ENCODE data around the gene SLC15A1.
A peak's percentile ranks its signal among the peaks of the same experiment; 100 is the strongest.

The SLC15A1 gene

GRCh38 chr13:98658131-98658530 lies 94.3 kb downstream of the SLC15A1 start:
- no peak for TF ChIP-seq CTCF (IDR thresholded peaks at IDR 0.05; ENCODE audit: insufficient read depth, low read depth, low read length, missing control alignments)
- H3K4me3 ChIP-seq (ENCODE audit: low read depth, low read length), result no peak overlapping the region
- DNase-seq (ENCODE audit: low read depth), result no peak

- H3K4me3 ChIP-seq (ENCODE audit: low read depth, low read length), result no peak overlapping the region
- no peak for DNase-seq (ENCODE audit: low read depth)
- TF ChIP-seq CTCF (IDR thresholded peaks at IDR 0.05; ENCODE audit: insufficient read depth, low read depth, low read length, missing control alignments), result no peak
Measured at GRCh38 chr13:98657506-98658085, 94.9 kb downstream of the SLC15A1 start.

- no peak overlapping the region for H3K4me3 ChIP-seq (ENCODE audit: low read depth, low read length)
- DNase-seq (ENCODE audit: low read depth), result no peak
- TF ChIP-seq CTCF (IDR thresholded peaks at IDR 0.05; ENCODE audit: insufficient read depth, low read depth, low read length, missing control alignments), result no peak
Measured at GRCh38 chr13:98656223-98656622, 96.2 kb downstream of the SLC15A1 start.

- peak; percentile 83 for DNase-seq (ENCODE audit: low read depth)
- no peak overlapping the region for H3K4me3 ChIP-seq (ENCODE audit: low read depth, low read length)
- TF ChIP-seq CTCF (IDR thresholded peaks at IDR 0.05; ENCODE audit: insufficient read depth, low read depth, low read length, missing control alignments), result peak; percentile 91
Measured at GRCh38 chr13:98653463-98653985, 98.9 kb downstream of the SLC15A1 start.

GRCh38 chr13:98652721-98653462 lies 99.6 kb downstream of the SLC15A1 start:
- no peak for DNase-seq (ENCODE audit: low read depth)
- no peak for TF ChIP-seq CTCF (IDR thresholded peaks at IDR 0.05; ENCODE audit: insufficient read depth, low read depth, low read length, missing control alignments)
- no peak overlapping the region for H3K4me3 ChIP-seq (ENCODE audit: low read depth, low read length)

- no peak overlapping the region for H3K4me3 ChIP-seq (ENCODE audit: low read depth, low read length)
- DNase-seq (ENCODE audit: low read depth), result no peak
- no peak for TF ChIP-seq CTCF (IDR thresholded peaks at IDR 0.05; ENCODE audit: insufficient read depth, low read depth, low read length, missing control alignments)
Measured at GRCh38 chr13:98652276-98652675, 100.2 kb downstream of the SLC15A1 start.

Data from GM12865 (cell line).